H9 (cell line): ENCODE data around the gene PRR5L. TPM values are rescaled to one million over a fixed set of nuclear protein-coding genes. Genes with fewer than 3 reads are reported as not detected.

Experiments used
- DNase-seq: peaks from one replicate; pipeline ENCODE4 v3.0.0-alpha.2; 2017
- H2AFZ ChIP-seq: one replicate; pipeline ENCODE4 v1.6.1; 2013; ENCODE audit warnings: mild to moderate bottlenecking, low read length, control low read depth, moderate library complexity
- H2AK5ac ChIP-seq: 2 replicates; pipeline ENCODE4 v1.6.1; 2013; ENCODE audit warnings: low read length, control low read depth, mixed read lengths; ENCODE audit not compliant: insufficient read length
- H2BK120ac ChIP-seq: one replicate; pipeline ENCODE4 v1.6.1; 2013; ENCODE audit warnings: low read depth, mild to moderate bottlenecking, low read length, control low read depth, inconsistent platforms; ENCODE audit not compliant: poor library complexity, severe bottlenecking
- H2BK12ac ChIP-seq: 2 replicates; pipeline ENCODE4 v1.6.1; 2013; ENCODE audit warnings: low read length, control low read depth, mixed read lengths, low read depth; ENCODE audit not compliant: insufficient read length
- H2BK15ac ChIP-seq: 2 replicates; pipeline ENCODE4 v1.6.1; 2013; ENCODE audit warnings: low read depth, low read length, control low read depth
- H2BK20ac ChIP-seq: one replicate; pipeline ENCODE4 v1.6.1; 2013; ENCODE audit warnings: low read depth, mild to moderate bottlenecking, low read length, control low read depth, inconsistent platforms; ENCODE audit not compliant: poor library complexity, severe bottlenecking
- H2BK5ac ChIP-seq: 2 replicates; pipeline ENCODE4 v1.6.1; 2013; ENCODE audit warnings: low read length, control low read depth, mixed read lengths; ENCODE audit not compliant: insufficient read length
- H3K14ac ChIP-seq: 2 replicates; pipeline ENCODE4 v1.6.1; 2013; ENCODE audit warnings: low read length, control low read depth; ENCODE audit not compliant: insufficient read depth
- H3K18ac ChIP-seq: 2 replicates; pipeline ENCODE4 v1.6.1; 2013; ENCODE audit warnings: low read depth, mild to moderate bottlenecking, mixed read lengths, low read length, control low read depth; ENCODE audit not compliant: insufficient read length
- H3K23ac ChIP-seq: 2 replicates; pipeline ENCODE4 v1.6.1; 2013; ENCODE audit warnings: low read length, control low read depth, mixed read lengths, low read depth; ENCODE audit not compliant: insufficient read length
- H3K23me2 ChIP-seq: 2 replicates; pipeline ENCODE4 v1.6.1; 2013; ENCODE audit warnings: low read depth, mild to moderate bottlenecking, mixed read lengths, low read length, control low read depth; ENCODE audit not compliant: insufficient read length, poor library complexity, severe bottlenecking
- H3K27ac ChIP-seq: 2 replicates; pipeline ENCODE4 v1.5.1; 2013; ENCODE audit warnings: low read length, control low read depth, mixed read lengths, low read depth; ENCODE audit not compliant: insufficient read length
- H3K27me3 ChIP-seq: 2 replicates; pipeline ENCODE4 v1.6.1; 2013; ENCODE audit warnings: low read length, control low read depth, inconsistent platforms; ENCODE audit not compliant: insufficient read depth
- H3K4ac ChIP-seq: 2 replicates; pipeline ENCODE4 v1.6.1; 2013; ENCODE audit warnings: low read depth, mild to moderate bottlenecking, control low read depth, inconsistent platforms, low read length, moderate library complexity
- H3K4me1 ChIP-seq: 2 replicates; pipeline ENCODE4 v1.6.1; 2013; ENCODE audit warnings: low read length, control low read depth, inconsistent platforms; ENCODE audit not compliant: insufficient read depth
- H3K4me2 ChIP-seq: 2 replicates; pipeline ENCODE4 v1.6.1; 2013; ENCODE audit warnings: low read length, control low read depth, mixed read lengths; ENCODE audit not compliant: insufficient read length, insufficient read depth
- H3K56ac ChIP-seq: 2 replicates; pipeline ENCODE4 v1.6.1; 2013; ENCODE audit warnings: low read depth, mild to moderate bottlenecking, mixed read lengths, low read length, control low read depth; ENCODE audit not compliant: insufficient read length
- H3K79me1 ChIP-seq: 2 replicates; pipeline ENCODE4 v1.6.1; 2013; ENCODE audit warnings: low read depth, mild to moderate bottlenecking, moderate library complexity, low read length, control low read depth, inconsistent platforms; ENCODE audit not compliant: insufficient read depth, poor library complexity, severe bottlenecking
- H3K79me2 ChIP-seq: 2 replicates; pipeline ENCODE4 v1.6.1; 2013; ENCODE audit warnings: low read length, control low read depth, inconsistent platforms; ENCODE audit not compliant: insufficient read depth
- H3K9ac ChIP-seq: 2 replicates; pipeline ENCODE4 v1.6.1; 2013; ENCODE audit warnings: low read length, control low read depth, mixed read lengths; ENCODE audit not compliant: insufficient read length; ENCODE audit errors: extremely low read depth
- H3K9me3 ChIP-seq: one replicate; pipeline ENCODE4 v1.6.1; 2013; ENCODE audit warnings: low read depth, low read length, inconsistent platforms; ENCODE audit not compliant: control insufficient read depth
- H3T11ph ChIP-seq: one replicate; pipeline ENCODE4 v1.6.1; 2013; ENCODE audit warnings: mild to moderate bottlenecking, low read length, control low read depth, inconsistent platforms
- H4K20me1 ChIP-seq: one replicate; pipeline ENCODE4 v1.6.1; 2013; ENCODE audit not compliant: control insufficient read depth, insufficient read length, insufficient read depth
- H4K5ac ChIP-seq: 2 replicates; pipeline ENCODE4 v1.6.1; 2013; ENCODE audit warnings: low read depth, mild to moderate bottlenecking, mixed read lengths, low read length, control low read depth; ENCODE audit not compliant: insufficient read length
- H4K8ac ChIP-seq: replicated peaks from 2 replicates; pipeline ENCODE4 v1.6.1; 2013; ENCODE audit warnings: low read length, control low read depth, mixed read lengths, low read depth; ENCODE audit not compliant: insufficient read length
- H4K91ac ChIP-seq: 2 replicates; pipeline ENCODE4 v1.6.1; 2013; ENCODE audit warnings: low read depth, mild to moderate bottlenecking, moderate library complexity, mixed read lengths, low read length, control low read depth; ENCODE audit not compliant: insufficient read length
- H3K27ac Mint-ChIP-seq, 3 experiments: 2 replicates in 2 of 3; 3 replicates in 1 of 3; pipeline ENCODE4 v1.8.0; 2020 to 2021; ENCODE audit warnings: mixed read lengths in 3 of 3, mild to moderate bottlenecking in 1 of 3, moderate library complexity in 1 of 3
- H3K27me3 Mint-ChIP-seq: 2 replicates; pipeline ENCODE4 v1.8.0; 2021; ENCODE audit warnings: low read depth, mild to moderate bottlenecking, moderate library complexity, mixed read lengths
- H3K36me3 Mint-ChIP-seq, 3 experiments: 2 replicates in 2 of 3; 3 replicates in 1 of 3; pipeline ENCODE4 v1.8.0; 2020 to 2021; ENCODE audit warnings: low read depth in 3 of 3, mixed read lengths in 3 of 3; ENCODE audit not compliant: insufficient read depth in 1 of 3
- H3K4me1 Mint-ChIP-seq, 2 experiments: 2 replicates each; pipeline ENCODE4 v1.8.0; 2020; ENCODE audit warnings: mixed read lengths in 2 of 2
- H3K4me3 Mint-ChIP-seq, 2 experiments: 2 replicates in 1 of 2; 3 replicates in 1 of 2; pipeline ENCODE4 v1.8.0; 2020 to 2021; ENCODE audit warnings: mild to moderate bottlenecking in 2 of 2, mixed read lengths in 2 of 2, moderate library complexity in 1 of 2
- H3K9me3 Mint-ChIP-seq, 2 experiments: 2 replicates in 1 of 2; 3 replicates in 1 of 2; pipeline ENCODE4 v1.8.0; 2020; ENCODE audit warnings: mild to moderate bottlenecking in 2 of 2, mixed read lengths in 2 of 2, moderate library complexity in 1 of 2
- CTCF ChIP-seq: fragments of 200-600 bp; sonication (generic); conservative IDR thresholded peaks from 3 replicates; pipeline ENCODE4 v1.8.0; 2021; ENCODE audit warnings: antibody characterized with exemption, mild to moderate bottlenecking
- WGBS: extraction: QIAGEN DNeasy Blood & Tissue Kit; methylation state at CpG from one replicate; pipeline ENCODE4 v1.1.7; 2013; ENCODE audit warnings: missing lambda C conversion rate, low lambda C conversion rate, mixed read lengths; ENCODE audit not compliant: insufficient read length; ENCODE audit errors: extremely low coverage; 5-methylcytosine and 5-hydroxymethylcytosine counted together
- total RNA-seq: library from RNA; stranded (reverse); gene quantifications from 2 replicates; pipeline ENCODE4 v1.2.1, GENCODE V29; 2021

Gene PRR5L
- total RNA-seq, 1 experiment from 2014 or later: 5.6 TPM

DNA sequence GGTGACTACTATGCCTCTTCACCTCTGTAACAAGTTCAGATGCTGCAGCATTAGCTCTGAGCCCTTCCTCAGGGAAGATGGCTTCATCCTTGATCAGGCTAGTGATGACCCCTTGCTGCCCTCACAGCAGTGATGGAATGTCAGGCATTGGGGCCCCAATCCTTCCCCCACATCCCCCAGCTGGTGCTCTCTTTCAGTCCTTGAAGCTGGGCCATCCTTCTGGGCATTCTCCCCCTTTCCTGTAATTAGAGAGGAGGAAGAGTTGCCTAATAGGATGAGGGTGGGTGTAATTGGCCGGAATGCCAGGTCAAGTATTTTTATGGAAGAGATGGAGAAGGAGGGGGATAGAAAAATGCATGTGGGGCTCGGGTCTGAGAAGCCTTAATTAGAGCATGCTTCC, 151.4 kb downstream of the PRR5L start:
- Histone ChIP-seq H2AK5ac (no peak overlapping the region), H3T11ph (no peak overlapping the region), H2BK12ac (no peak overlapping the region), H2BK120ac (no peak overlapping the region), H3K14ac (no peak overlapping the region; the same call in 1 of the 2 replicates), H2BK20ac (no peak overlapping the region), H3K79me2 (no peaks in the 10 kb centered on the region), H3K23me2 (no peaks in the 10 kb centered on the region), H3K4ac (no peak overlapping the region), H4K8ac (no peak overlapping the region), H4K5ac (no peak overlapping the region), H3K4me1 (no peaks in the 10 kb centered on the region), H3K4me2 (no peak overlapping the region), H2BK5ac (no peak overlapping the region), H2AFZ (no peak overlapping the region), H3K79me1 (no peaks in the 10 kb centered on the region), H4K20me1 (no peaks in the 10 kb centered on the region), H4K91ac (no peak overlapping the region), H3K9ac (no peak overlapping the region), H3K27ac (no peak overlapping the region), H3K27me3 (no peaks in the 10 kb centered on the region), H3K18ac (no peak overlapping the region), H3K23ac (no peak overlapping the region), H2BK15ac (no peak overlapping the region), H3K56ac (no peak overlapping the region), H3K9me3 (no peaks in the 10 kb centered on the region)
- no peak overlapping the region for H3K27ac Mint-ChIP-seq
- DNase-seq: no peak
- H3K4me3 Mint-ChIP-seq: no peak overlapping the region
- H3K36me3 Mint-ChIP-seq: peaks cover 0 to 7% (median 0%) of the 10 kb centered on the region in 3 experiments; a peak in 3 of 7 replicates
- peaks cover 3 to 11% of the 10 kb centered on the region in 2 experiments; a peak in 3 of 4 replicates for H3K4me1 Mint-ChIP-seq
- no peaks in the 10 kb centered on the region; a peak in 1 of 5 replicates for H3K9me3 Mint-ChIP-seq
- WGBS: no CpG with 5 or more reads among the region's 2 CpGs
- no peaks in the 10 kb centered on the region; the same call in 1 of the 2 replicates for H3K27me3 Mint-ChIP-seq
- TF ChIP-seq CTCF: no peak
